HepG2 (cell line): ENCODE data around the gene PCYT2. TPM values are rescaled to one million over a fixed set of nuclear protein-coding genes. Genes with fewer than 3 reads are reported as not detected.

ENCODE experiments used
- AHDC1 ChIP-seq: sonication (generic); formaldehyde crosslinking; IDR thresholded peaks from 2 replicates; pipeline ENCODE4 v1.5.1; 2020; ENCODE audit warnings: mild to moderate bottlenecking, missing genetic modification reagents, borderline replicate concordance
- IKZF5 ChIP-seq: IDR thresholded peaks from 2 replicates; pipeline ENCODE4 v1.6.1; 2018; ENCODE audit warnings: missing genetic modification reagents, mild to moderate bottlenecking, missing compliant biosample characterization
- KDM1A ChIP-seq: IDR thresholded peaks from 2 replicates; pipeline ENCODE4 v1.6.1; 2016; ENCODE audit warnings: missing compliant biosample characterization
- MAZ ChIP-seq, 2 experiments: sonication (generic) in 1 of 2; formaldehyde crosslinking in 1 of 2; IDR thresholded peaks; 2 replicates each; pipeline versions ENCODE4 v1.5.0 to v1.6.1; 2012 to 2020; ENCODE audit warnings: low read depth in 2 of 2, mild to moderate bottlenecking in 2 of 2, borderline replicate concordance in 1 of 2, improper control_type of control experiment in 1 of 2, low read length in 1 of 2, missing genetic modification reagents in 1 of 2, moderate library complexity in 1 of 2
- MXD4 ChIP-seq: IDR thresholded peaks from 2 replicates; pipeline ENCODE4 v1.6.1; 2016; ENCODE audit warnings: mild to moderate bottlenecking, missing biosample characterization, missing genetic modification reagents
- PHF21A ChIP-seq: sonication (generic); formaldehyde crosslinking; IDR thresholded peaks from 2 replicates; pipeline ENCODE4 v1.5.0; 2020; ENCODE audit warnings: mild to moderate bottlenecking, missing genetic modification reagents
- PREB ChIP-seq: sonication (generic); formaldehyde crosslinking; IDR thresholded peaks from 2 replicates; pipeline ENCODE4 v1.4.0; 2020; ENCODE audit warnings: missing genetic modification reagents
- RAD21 ChIP-seq: fragments of 450-650 bp; formaldehyde crosslinking; IDR thresholded peaks from 2 replicates; pipeline ENCODE4 v1.5.0; 2020; ENCODE audit warnings: mild to moderate bottlenecking
- RARA ChIP-seq: IDR thresholded peaks from 2 replicates; pipeline ENCODE4 v1.6.1; 2016; ENCODE audit warnings: missing genetic modification reagents, missing compliant biosample characterization
- RARG ChIP-seq: sonication (generic); formaldehyde crosslinking; IDR thresholded peaks from 2 replicates; pipeline ENCODE4 v1.4.0; 2020; ENCODE audit warnings: low read depth, mild to moderate bottlenecking, missing genetic modification reagents
- RFX3 ChIP-seq: IDR thresholded peaks from 2 replicates; pipeline ENCODE4 v1.6.1; 2016; ENCODE audit warnings: missing biosample characterization, missing genetic modification reagents
- SRF ChIP-seq: IDR thresholded peaks from 2 replicates; pipeline ENCODE4 v1.6.1; 2011; ENCODE audit warnings: mild to moderate bottlenecking, low read depth, low read length, moderate library complexity
- U2AF2 ChIP-seq: fragments of 200-400 bp; formaldehyde crosslinking; IDR thresholded peaks from 2 replicates; pipeline ENCODE4 v1.6.1; 2017; ENCODE audit warnings: low read depth, mild to moderate bottlenecking, low read length
- ZBTB21 ChIP-seq: sonication (generic); formaldehyde crosslinking; IDR thresholded peaks from 2 replicates; pipeline ENCODE4 v1.4.0; 2020; ENCODE audit warnings: missing genetic modification reagents
- ZBTB43 ChIP-seq: sonication (generic); formaldehyde crosslinking; conservative IDR thresholded peaks from 2 replicates; pipeline ENCODE4 v1.4.0; 2020; ENCODE audit warnings: missing genetic modification reagents
- ZNF644 ChIP-seq: IDR thresholded peaks from 2 replicates; pipeline ENCODE4 v1.6.1; 2016; ENCODE audit warnings: low read depth
- ZNF75D ChIP-seq: sonication (generic); formaldehyde crosslinking; IDR thresholded peaks from 2 replicates; pipeline ENCODE4 v1.8.1; 2023; ENCODE audit warnings: missing genetic modification reagents, mild to moderate bottlenecking, borderline replicate concordance
- polyA plus RNA-seq, 8 experiments: library from polyadenylated mRNA; depleted of rRNA in 3 of 8; stranded (reverse) in 7 of 8; unstranded in 1 of 8; fragments of >200 nt; fragmentation: Illumina TruSeq in 4 of 8; extraction: Trizol in 4 of 8; gene quantifications; 2 replicates each; pipeline versions ENCODE4 v1.2.1 to v1.2.3, GENCODE V29; 2011 to 2016; ENCODE audit warnings: low read depth in 4 of 8, missing spikeins in 1 of 8, mixed read lengths in 1 of 8; ENCODE audit not compliant: insufficient read depth in 1 of 8
- total RNA-seq, 5 experiments: library from RNA; depleted of rRNA; stranded (reverse); fragments of >200 nt; fragmentation: Illumina TruSeq; extraction: Trizol; gene quantifications; 2 replicates each; pipeline ENCODE4 v1.2.3, GENCODE V29; 2016; ENCODE audit warnings: low read depth in 1 of 5

Gene PCYT2
- total and polyA plus RNA-seq, 2 of the 13 experiments (the other 11 are each of a cell fraction or from before 2014, with no cell fraction given), result 147 to 297 TPM

- TF ChIP-seq AHDC1 (CRISPR knock-in tag), result no peak
- no peak; the same call in 1 of the 2 replicates for TF ChIP-seq ZBTB43
- TF ChIP-seq RARG (CRISPR knock-in tag), result no peak
- TF ChIP-seq PREB (CRISPR knock-in tag), result no peak
- TF ChIP-seq ZNF644, result no peak
- TF ChIP-seq U2AF2, result no peak
- TF ChIP-seq IKZF5 (CRISPR knock-in tag), result no peak; the same call in 1 of the 2 replicates
- TF ChIP-seq SRF, result peak; percentile 82; the same call in 1 of the 2 replicates
- peak; percentile 61; the same call in 1 of the 2 replicates for TF ChIP-seq MXD4 (CRISPR knock-in tag)
- TF ChIP-seq RARA, result peak; percentile 55
- TF ChIP-seq RAD21 (CRISPR knock-in tag), result no peak; the same call in 1 of the 2 replicates
- TF ChIP-seq PHF21A (CRISPR knock-in tag), result peak; percentile 94
- TF ChIP-seq ZNF75D (CRISPR knock-in tag), result no peak
- TF ChIP-seq ZBTB21 (CRISPR knock-in tag), result no peak; the same call in 1 of the 2 replicates
- TF ChIP-seq RFX3 (CRISPR knock-in tag), result no peak
- TF ChIP-seq MAZ (IDR thresholded peaks at IDR 0.05; ENCODE audit: borderline replicate concordance, low read depth, low read length), result peak; percentile 59; the same call in 1 of the 2 replicates
- TF ChIP-seq MAZ (CRISPR knock-in tag; IDR thresholded peaks at IDR 0.05; ENCODE audit: low read depth), result peak; percentile 75
- no peak for TF ChIP-seq KDM1A
Measured at GRCh38 chr17:81926451-81927151, 15.4 kb upstream of the PCYT2 start (continued).
